ENCODE results near the gene DCUN1D3.

GRCh38 chr16:20894388-20894787 is 5.8 kb downstream of the DCUN1D3 start:
- TF ChIP-seq EZH2 (IDR thresholded peaks at IDR 0.05; ENCODE audit: low read length): no peak
- TF ChIP-seq CTCF (optimal IDR thresholded peaks at IDR 0.05 in 1 of 3, IDR thresholded peaks at IDR 0.05 in 1 of 3, conservative IDR thresholded peaks at IDR 0.05 in 1 of 3; ENCODE audit: extremely low read depth in 1 of 3, insufficient read depth in 2 of 3, low read length in 3 of 3): no peak

All from keratinocyte (primary cell).